Ureter (tissue), 1 donor: ENCODE results near the gene NMRAL1. TPM values are rescaled to one million over a fixed set of nuclear protein-coding genes. Genes with fewer than 3 reads are reported as not detected.

Experiments
- DNase-seq: peaks from one replicate; pipeline ENCODE4 v3.0.0-alpha.2; 2020; ENCODE audit warnings: low spot score
- total RNA-seq: library from RNA; stranded (reverse); gene quantifications from one replicate; pipeline ENCODE4 v1.2.4, GENCODE V29; 2023
- donor health status: DM: yes; HTN: yes; CAD: no.

Gene NMRAL1
- total RNA-seq, 1 donor from 2014 or later, result 54.5 TPM

GRCh38 chr16:4505356-4506147 is 31.1 kb upstream of the NMRAL1 start:
- DNase-seq, result no peak

DNA sequence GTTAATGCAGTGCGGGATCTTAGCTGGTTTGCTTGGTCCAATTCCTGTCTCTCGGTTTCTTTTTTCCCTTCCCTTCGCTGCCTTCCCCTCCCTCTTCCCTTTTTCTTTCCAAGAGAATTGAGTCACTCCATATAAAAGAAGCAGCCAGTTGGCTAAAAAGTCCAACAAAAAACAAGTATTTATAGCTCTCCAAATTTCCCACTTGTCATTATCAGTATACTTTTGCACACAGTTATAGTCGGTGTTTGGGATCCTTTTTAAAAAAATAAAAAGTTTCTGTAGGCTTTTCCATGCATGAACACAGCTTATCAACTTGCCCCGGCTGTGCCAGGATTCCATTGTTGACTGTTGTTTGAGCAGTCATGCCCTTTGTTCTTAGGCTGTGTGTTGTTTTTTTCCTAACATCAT is 26.6 kb upstream of the NMRAL1 start:
- DNase-seq, result no peak

GRCh38 chr16:4500272-4500671 is 25.8 kb upstream of the NMRAL1 start:
- DNase-seq, result no peak

GRCh38 chr16:4499196-4499555 is 24.8 kb upstream of the NMRAL1 start:
- no peak for DNase-seq

DNA sequence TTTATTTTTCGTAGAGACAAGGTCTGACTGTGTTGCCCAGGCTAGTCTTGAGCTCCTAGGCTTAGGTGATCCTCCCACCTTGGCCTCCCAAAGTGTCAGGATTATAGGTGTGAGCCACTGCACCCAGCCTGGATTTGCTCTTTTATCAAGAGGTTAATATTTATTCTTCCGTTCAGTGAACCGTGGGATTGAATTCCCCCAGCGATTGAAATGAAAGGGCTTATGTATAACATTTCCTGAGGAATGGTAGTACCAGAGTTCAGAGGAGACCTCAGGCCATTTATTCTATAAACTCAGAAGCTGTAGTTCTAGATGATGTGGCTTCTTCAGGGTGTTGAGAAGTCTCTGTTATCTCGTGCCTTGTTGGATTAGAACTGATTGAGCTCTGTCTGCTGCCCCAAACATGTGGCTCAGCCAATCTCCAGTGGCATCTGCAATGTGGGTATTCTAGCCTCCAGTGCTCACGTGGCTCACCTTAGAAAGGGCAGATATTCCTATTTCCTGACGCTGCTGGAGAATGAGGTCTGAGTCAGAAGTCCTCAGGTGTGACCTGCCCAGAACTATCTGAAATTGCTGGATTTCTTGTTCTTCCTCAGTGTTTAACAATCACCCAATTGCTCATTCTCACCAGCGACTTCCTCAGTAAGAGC is 24.2 kb upstream of the NMRAL1 start:
- DNase-seq, result no peak

GRCh38 chr16:4496305-4496704 is 21.9 kb upstream of the NMRAL1 start:
- no peak for DNase-seq

DNA sequence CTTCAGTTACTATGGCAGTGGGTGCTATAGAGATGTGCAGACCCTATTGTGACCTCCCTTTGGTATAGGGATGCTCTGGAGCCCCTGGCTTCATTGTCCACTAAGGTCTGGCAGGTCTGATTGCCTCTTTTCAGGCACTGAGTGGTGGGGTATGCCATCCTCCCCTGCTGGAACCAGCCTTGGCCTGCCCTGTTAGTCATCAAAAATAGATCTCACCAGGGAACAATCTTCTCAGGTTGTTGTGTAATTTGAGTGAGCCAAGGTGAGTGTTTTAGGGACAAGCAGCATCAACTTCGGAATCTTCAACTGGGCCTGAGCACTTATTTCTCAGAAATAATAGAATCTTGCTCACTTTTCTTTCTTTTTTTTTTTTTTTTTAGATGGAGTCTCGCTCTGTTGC is 21.3 kb upstream of the NMRAL1 start:
- no peak for DNase-seq

- DNase-seq, result no peak
These were observed 20.5 kb upstream of the NMRAL1 start for GRCh38 chr16:4494746-4495490.

DNA sequence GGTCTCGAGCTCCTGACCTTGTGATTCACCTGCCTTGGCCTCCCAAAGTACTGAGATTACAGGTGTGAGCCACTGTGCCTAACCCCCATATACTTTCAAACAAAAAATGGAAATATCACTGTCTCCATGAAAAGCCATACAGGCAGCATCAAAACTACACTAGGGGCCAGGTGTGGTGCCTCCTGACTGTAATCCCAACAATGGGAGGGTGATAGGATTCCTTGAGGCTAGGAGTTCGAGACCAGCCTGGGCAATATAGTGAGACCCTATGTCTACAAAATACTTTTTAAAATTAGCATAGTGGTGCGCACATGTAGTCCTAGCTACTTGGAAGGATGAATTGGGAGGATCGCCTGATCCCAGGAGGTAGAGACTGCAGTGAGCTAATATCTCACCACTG is 17.5 kb upstream of the NMRAL1 start:
- no peak for DNase-seq

GRCh38 chr16:4489030-4489429 is 14.6 kb upstream of the NMRAL1 start:
- no peak for DNase-seq

GRCh38 chr16:4488499-4488967 is 14.1 kb upstream of the NMRAL1 start:
- no peak for DNase-seq

DNA sequence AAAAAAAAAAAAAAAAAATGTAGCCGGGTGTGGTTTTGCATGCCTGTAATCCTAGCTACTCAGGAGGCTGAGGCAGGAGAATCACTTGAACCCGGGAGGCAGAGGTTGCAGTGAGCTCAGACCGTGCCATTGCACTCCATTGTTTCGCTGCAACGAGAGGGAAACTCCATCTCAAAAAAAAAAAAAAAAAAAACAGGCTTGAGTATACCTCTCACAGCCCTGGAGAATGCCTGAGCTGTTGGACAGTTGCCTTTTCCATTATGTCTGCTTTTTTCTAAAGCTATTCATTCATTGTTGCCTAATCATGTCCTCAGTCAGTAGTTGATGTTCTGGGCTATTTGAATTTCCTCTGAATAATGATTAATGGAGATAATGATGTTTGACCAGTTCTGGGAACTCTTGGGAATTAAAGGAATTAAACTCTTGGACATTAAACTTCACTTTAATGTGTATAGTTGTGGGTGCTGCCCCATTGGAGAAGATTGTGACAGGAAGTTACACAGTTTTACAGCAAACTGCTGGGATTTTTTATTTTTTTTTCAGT is 13.6 kb upstream of the NMRAL1 start:
- no peak for DNase-seq

- DNase-seq, result no peak
These were observed 11.9 kb upstream of the NMRAL1 start for GRCh38 chr16:4486126-4486893.

DNA sequence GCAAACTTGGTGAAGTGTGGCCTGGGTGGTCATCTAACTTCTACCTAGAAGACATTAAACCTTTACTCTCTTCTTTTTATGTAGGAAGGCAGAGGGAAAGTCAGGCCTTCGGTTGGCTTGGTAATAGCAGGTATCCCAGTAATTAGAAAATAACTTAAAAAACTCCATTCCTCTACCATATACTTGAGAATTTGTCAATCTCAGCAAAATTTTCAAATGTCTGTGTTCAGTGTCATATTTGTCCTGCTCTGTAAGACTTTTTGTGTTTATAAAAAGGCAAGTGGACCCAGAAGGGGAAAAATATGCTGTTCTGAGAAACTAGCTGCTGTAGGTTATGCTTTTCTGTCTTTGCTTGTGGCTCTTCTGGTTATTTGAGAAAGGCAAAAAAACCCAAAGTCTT is 7.5 kb upstream of the NMRAL1 start:
- DNase-seq, result no peak

DNA sequence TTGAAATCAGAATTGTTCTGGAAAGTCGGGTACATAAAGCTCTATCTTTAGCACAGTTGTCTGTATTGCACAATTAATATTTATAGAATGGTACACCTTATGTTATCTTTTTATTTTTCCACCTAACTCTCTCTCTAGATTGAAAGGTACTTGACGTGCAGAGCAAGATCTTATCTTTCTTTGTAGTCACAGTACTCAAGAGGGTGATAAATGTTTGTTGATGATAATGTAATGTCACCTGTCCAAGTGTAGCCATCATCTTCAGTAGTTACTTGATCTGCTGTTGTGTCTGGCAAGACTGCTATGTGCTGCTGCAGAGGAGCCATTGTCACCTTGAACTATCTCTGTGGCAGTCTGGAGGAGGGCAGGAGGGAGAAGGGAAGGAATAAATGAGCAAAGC is 7.1 kb upstream of the NMRAL1 start:
- DNase-seq, result no peak

- DNase-seq, result no peak
These were observed 3.5 kb upstream of the NMRAL1 start for GRCh38 chr16:4477966-4478365.

- DNase-seq, result peak; percentile 95
These were observed 1.7 kb upstream of the NMRAL1 start, which contains the start of gene HMOX2 for GRCh38 chr16:4475880-4476788. Gene HMOX2, plus strand, starts transcription at chr16:4476398. Its CDS starts 29,127 bp downstream, at chr16:4505525.

- DNase-seq, result no peak
These were observed 1.5 kb downstream of the NMRAL1 start for GRCh38 chr16:4472880-4473279.

DNA sequence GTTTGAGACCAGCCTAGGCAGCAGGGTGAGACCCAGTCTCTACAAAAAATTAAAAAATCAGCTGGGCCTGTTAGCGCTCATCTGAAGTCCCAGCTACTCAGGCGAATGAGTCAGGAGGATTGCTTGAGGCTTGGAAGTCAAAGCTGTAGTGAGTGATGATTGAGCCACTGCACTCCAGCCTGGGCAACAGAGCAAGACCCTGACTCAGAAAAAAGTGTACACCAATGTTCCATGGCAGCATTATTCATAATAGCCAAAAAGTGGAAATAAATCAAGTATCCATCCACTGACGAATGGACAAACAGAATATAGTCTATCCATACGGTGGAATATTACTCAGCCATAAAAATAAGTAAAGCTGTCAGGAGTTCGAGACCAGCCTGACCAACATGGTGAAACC is 2.6 kb downstream of the NMRAL1 start:
- DNase-seq, result no peak

DNA sequence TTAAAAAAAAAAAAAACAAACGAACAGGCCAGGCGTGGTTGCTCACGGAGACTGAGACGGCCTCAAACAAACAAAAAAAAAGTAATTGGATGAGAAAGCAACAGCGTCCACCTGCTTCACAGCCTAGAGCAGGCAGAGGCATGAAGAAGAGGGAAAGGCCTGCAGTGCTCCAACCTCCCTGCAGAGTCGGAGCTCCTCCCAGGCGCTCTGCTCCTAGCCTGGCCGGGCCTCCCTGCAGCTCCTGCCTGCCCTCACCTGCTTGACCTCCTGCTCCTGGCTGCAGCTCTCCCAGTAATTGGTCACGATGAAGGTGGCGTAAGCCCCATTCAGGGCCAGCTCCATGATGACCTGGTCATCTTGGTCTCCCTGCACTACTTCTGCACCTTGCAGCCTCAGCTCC is 5.5 kb downstream of the NMRAL1 start:
- DNase-seq, result no peak
